Muscle layer of duodenum (tissue), 2 donors: Measurements from ENCODE around the gene ZNF396.

Experiments used
- H3K27ac ChIP-seq: one replicate; pipeline ENCODE4 v1.7.0; 2013; ENCODE audit warnings: mild to moderate bottlenecking, low read length
- H3K27me3 ChIP-seq: one replicate; pipeline ENCODE4 v1.7.0; 2013; ENCODE audit warnings: low read depth, mild to moderate bottlenecking, control low read depth, low read length
- H3K36me3 ChIP-seq, 2 donors: one replicate each; pipeline ENCODE4 v1.7.0; 2013; ENCODE audit warnings: low read length in 2 of 2, control low read depth in 1 of 2, mild to moderate bottlenecking in 1 of 2; ENCODE audit not compliant: insufficient read depth in 2 of 2, control insufficient read depth in 1 of 2
- H3K4me1 ChIP-seq, 2 donors: one replicate each; pipeline ENCODE4 v1.7.0; 2013; ENCODE audit warnings: low read length in 2 of 2, mild to moderate bottlenecking in 2 of 2, control low read depth in 1 of 2, moderate library complexity in 1 of 2; ENCODE audit not compliant: insufficient read depth in 2 of 2, control insufficient read depth in 1 of 2
- H3K4me3 ChIP-seq, 2 donors: one replicate each; pipeline ENCODE4 v1.7.0; 2013; ENCODE audit warnings: low read length in 2 of 2, low read depth in 1 of 2, mild to moderate bottlenecking in 1 of 2
- H3K9me3 ChIP-seq, 2 donors: one replicate each; pipeline ENCODE4 v1.7.0; 2013; ENCODE audit warnings: low read length in 2 of 2, control low read depth in 1 of 2, mild to moderate bottlenecking in 1 of 2; ENCODE audit not compliant: control insufficient read depth in 1 of 2
- donor health status: healthy.

Gene ZNF396

GRCh38 chr18:35334212-35334611, 42.9 kb downstream of the ZNF396 start:
- H3K4me1 ChIP-seq = no peaks in the 10 kb centered on the region
- no peaks in the 10 kb centered on the region for H3K9me3 ChIP-seq
- no peak overlapping the region for H3K27ac ChIP-seq
- no peaks in the 10 kb centered on the region for H3K27me3 ChIP-seq
- no peak overlapping the region for H3K4me3 ChIP-seq
- peaks cover 69 to 72% of the 10 kb centered on the region in 2 donors for H3K36me3 ChIP-seq

DNA sequence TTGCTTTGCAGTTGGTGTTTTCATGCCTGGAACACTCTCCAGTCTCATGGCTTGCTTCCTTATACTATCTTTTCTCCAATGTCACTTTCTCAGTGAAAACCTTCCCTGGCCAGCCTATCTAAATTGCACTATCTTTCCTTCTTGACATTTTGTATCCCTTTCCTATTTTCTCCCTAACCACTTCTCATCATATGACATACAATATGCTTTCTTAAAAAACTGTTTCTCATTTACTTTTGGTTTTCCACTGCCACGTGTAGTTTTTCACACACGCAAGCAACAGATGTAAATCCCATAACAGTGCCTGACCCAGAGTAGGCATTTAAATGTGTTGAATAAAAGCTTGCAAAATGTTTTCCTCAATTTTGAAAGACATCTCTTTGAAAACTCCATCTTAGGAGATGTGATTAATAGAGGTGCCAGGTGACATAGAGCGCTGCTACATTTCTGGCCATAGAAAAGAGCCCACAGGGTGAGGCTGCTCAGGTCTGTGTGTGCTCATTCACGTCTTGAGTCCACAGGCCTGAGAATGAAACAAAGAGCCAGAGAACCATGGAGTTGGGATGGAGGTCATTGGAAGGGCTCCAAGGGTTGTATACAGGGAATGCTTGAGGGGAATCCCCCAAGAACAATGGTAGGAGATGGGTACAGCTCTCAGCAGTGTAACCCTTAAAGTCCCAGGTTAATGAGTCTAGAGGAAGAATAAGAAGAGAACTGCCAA, 45.6 kb downstream of the ZNF396 start:
- H3K36me3 ChIP-seq = peaks cover 43 to 45% of the 10 kb centered on the region in 2 donors
- H3K27ac ChIP-seq = no peak overlapping the region
- H3K27me3 ChIP-seq = no peaks in the 10 kb centered on the region
- H3K9me3 ChIP-seq = no peaks in the 10 kb centered on the region
- no peak overlapping the region for H3K4me3 ChIP-seq
- no peaks in the 10 kb centered on the region for H3K4me1 ChIP-seq

GRCh38 chr18:35328868-35329267, 48.3 kb downstream of the ZNF396 start:
- no peaks in the 10 kb centered on the region for H3K4me1 ChIP-seq
- H3K27ac ChIP-seq = no peak overlapping the region
- H3K4me3 ChIP-seq = no peak overlapping the region
- H3K9me3 ChIP-seq = no peaks in the 10 kb centered on the region
- H3K27me3 ChIP-seq = no peaks in the 10 kb centered on the region
- peaks cover 21 to 22% of the 10 kb centered on the region in 2 donors for H3K36me3 ChIP-seq

- Histone ChIP-seq H3K9me3 (no peaks in the 10 kb centered on the region), H3K27me3 (no peaks in the 10 kb centered on the region), H3K4me3 (no peak overlapping the region), H3K36me3 (peaks cover 3 to 4% of the 10 kb centered on the region in 2 donors), H3K27ac (no peak overlapping the region), H3K4me1 (no peaks in the 10 kb centered on the region)
These were observed 50.3 kb downstream of the ZNF396 start for GRCh38 chr18:35326695-35327387.

DNA sequence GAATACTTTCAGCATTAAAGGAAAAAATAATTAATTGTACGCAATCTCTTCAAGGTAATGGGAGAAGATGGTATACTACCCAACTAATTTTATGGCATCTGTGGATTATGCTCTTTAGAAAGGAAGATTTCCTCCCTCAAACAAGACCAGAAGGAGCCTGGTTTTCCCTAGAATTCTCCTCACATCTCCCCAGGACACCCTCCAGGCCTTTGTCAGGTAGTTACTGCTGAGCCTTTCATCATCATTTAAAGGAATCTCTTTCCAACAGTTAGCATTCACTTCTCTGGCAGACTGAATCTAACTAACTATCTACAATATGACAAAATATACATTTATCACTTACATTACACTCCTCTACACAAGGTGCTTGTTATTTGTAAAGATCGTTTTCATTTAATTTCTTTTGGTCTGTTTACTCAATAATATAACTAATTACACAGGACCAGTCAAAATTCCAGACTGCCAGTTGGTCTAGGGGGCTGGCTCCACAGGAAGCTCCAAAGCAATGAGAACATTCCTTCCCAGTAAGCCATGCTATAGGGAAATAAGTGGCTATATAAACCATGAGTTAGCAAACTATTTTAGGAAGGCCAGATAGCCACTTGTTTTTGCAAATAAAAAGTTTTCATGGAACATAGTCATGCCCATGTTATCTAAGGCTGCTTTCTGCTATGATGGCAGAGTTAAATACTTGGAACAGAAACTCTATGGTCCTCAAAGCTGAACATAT, 52.0 kb downstream of the ZNF396 start:
- Histone ChIP-seq H3K4me3 (no peak overlapping the region), H3K4me1 (no peaks in the 10 kb centered on the region), H3K9me3 (no peaks in the 10 kb centered on the region), H3K36me3 (no peaks in the 10 kb centered on the region), H3K27me3 (no peaks in the 10 kb centered on the region), H3K27ac (no peak overlapping the region)

- H3K36me3 ChIP-seq = no peaks in the 10 kb centered on the region
- H3K4me1 ChIP-seq = no peaks in the 10 kb centered on the region
- H3K27me3 ChIP-seq = no peaks in the 10 kb centered on the region
- H3K9me3 ChIP-seq = no peaks in the 10 kb centered on the region
- no peak overlapping the region for H3K27ac ChIP-seq
- H3K4me3 ChIP-seq = no peak overlapping the region
These were observed 54.4 kb downstream of the ZNF396 start for GRCh38 chr18:35322486-35323458.
